Neural cell (in vitro differentiated cells): ENCODE results near the gene CIZ1. TPM values are rescaled to one million over a fixed set of nuclear protein-coding genes. Genes with fewer than 3 reads are reported as not detected.

Experiments
- H2AFZ ChIP-seq: fragments of 200-600, 300-800 bp; sonication (generic), shearing (Covaris generic); 2 replicates; pipeline ENCODE4 v1.6.0; 2014; ENCODE audit warnings: low read depth, mild to moderate bottlenecking, antibody characterized with exemption, low read length, moderate library complexity
- H3F3A ChIP-seq: fragments of 200-600 bp; shearing (Covaris generic); 2 replicates; pipeline ENCODE4 v1.6.1; 2016; ENCODE audit warnings: mild to moderate bottlenecking, moderate library complexity, mixed read lengths, antibody characterized with exemption, low read length; ENCODE audit not compliant: insufficient read depth, poor library complexity, severe bottlenecking
- H3K27ac ChIP-seq: fragments of 200-600, 300-800 bp; sonication (generic), shearing (Covaris generic); 2 replicates; pipeline ENCODE4 v1.5.1; 2014; ENCODE audit warnings: mild to moderate bottlenecking, low read length, moderate library complexity
- H3K27me3 ChIP-seq: fragments of 300-800, 200-600 bp; sonication (generic), shearing (Covaris generic); 2 replicates; pipeline ENCODE4 v1.6.0; 2014; ENCODE audit warnings: mild to moderate bottlenecking, low read depth, low read length, moderate library complexity; ENCODE audit not compliant: insufficient read depth
- H3K36me3 ChIP-seq: fragments of 300-800, 200-600 bp; sonication (generic), shearing (Covaris generic); 2 replicates; pipeline ENCODE4 v1.5.1; 2014; ENCODE audit warnings: mild to moderate bottlenecking, antibody characterized with exemption, low read length, moderate library complexity; ENCODE audit not compliant: insufficient read depth
- H3K4me2 ChIP-seq: fragments of 300-800, 200-600 bp; sonication (generic), shearing (Covaris generic); 2 replicates; pipeline ENCODE4 v1.6.0; 2014; ENCODE audit warnings: mild to moderate bottlenecking, low read length
- H3K4me3 ChIP-seq: fragments of 300-800, 200-600 bp; sonication (generic), shearing (Covaris generic); 2 replicates; pipeline ENCODE4 v1.5.1; 2014; ENCODE audit warnings: mild to moderate bottlenecking, low read length, moderate library complexity
- H3K79me2 ChIP-seq: fragments of 200-600 bp; shearing (Covaris generic); replicated peaks from 2 replicates; pipeline ENCODE4 v1.6.0; 2014; ENCODE audit warnings: mild to moderate bottlenecking, low read length, moderate library complexity; ENCODE audit not compliant: insufficient read depth
- H3K9ac ChIP-seq: fragments of 300-800, 200-600 bp; sonication (generic), shearing (Covaris generic); 2 replicates; pipeline ENCODE4 v1.6.1; 2016; ENCODE audit warnings: mild to moderate bottlenecking, low read length, mixed read lengths
- H3K9me2 ChIP-seq: fragments of 200-600 bp; shearing (Covaris generic); 2 replicates; pipeline ENCODE4 v1.6.1; 2016; ENCODE audit warnings: mild to moderate bottlenecking, low read length, mixed read lengths; ENCODE audit not compliant: insufficient read depth
- H3K9me3 ChIP-seq: fragments of 200-600, 300-800 bp; sonication (generic), shearing (Covaris generic); 2 replicates; pipeline ENCODE4 v1.6.1; 2016; ENCODE audit warnings: mild to moderate bottlenecking, mixed run types, low read length, moderate library complexity, mixed read lengths
- H4K20me1 ChIP-seq: fragments of 200-600 bp; shearing (Covaris generic); 2 replicates; pipeline ENCODE4 v1.6.1; 2016; ENCODE audit warnings: mild to moderate bottlenecking, mixed run types; ENCODE audit not compliant: insufficient read depth
- EP300 ChIP-seq: fragments of 450-650 bp; conservative IDR thresholded peaks from 2 replicates; pipeline ENCODE4 v1.6.1; 2014; ENCODE audit warnings: antibody characterized with exemption, mild to moderate bottlenecking, moderate library complexity; ENCODE audit not compliant: poor library complexity, severe bottlenecking
- EZH2 ChIP-seq: fragments of 200-600, 300-800 bp; shearing (Covaris generic), sonication (generic); IDR thresholded peaks from 2 replicates; pipeline ENCODE4 v1.6.1; 2014; ENCODE audit warnings: antibody characterized with exemption, low read length, borderline replicate concordance, mild to moderate bottlenecking; ENCODE audit not compliant: insufficient read depth, poor library complexity, severe bottlenecking
- MXI1 ChIP-seq: fragments of 450-650 bp; conservative IDR thresholded peaks from 2 replicates; pipeline ENCODE4 v1.6.1; 2014; ENCODE audit warnings: antibody characterized with exemption, mild to moderate bottlenecking; ENCODE audit not compliant: poor library complexity, severe bottlenecking
- POLR2AphosphoS5 ChIP-seq: IDR thresholded peaks from 2 replicates; pipeline ENCODE4 v1.6.1; 2012
- RAD21 ChIP-seq: fragments of 450-650 bp; conservative IDR thresholded peaks from 2 replicates; pipeline ENCODE4 v1.6.1; 2014; ENCODE audit warnings: antibody characterized with exemption, mild to moderate bottlenecking, moderate library complexity
- REST ChIP-seq: IDR thresholded peaks from 2 replicates; pipeline ENCODE4 v1.6.1; 2012; ENCODE audit warnings: borderline replicate concordance
- SMC3 ChIP-seq: fragments of 450-650 bp; conservative IDR thresholded peaks from 2 replicates; pipeline ENCODE4 v1.6.1; 2014; ENCODE audit warnings: antibody characterized with exemption, mild to moderate bottlenecking, moderate library complexity; ENCODE audit not compliant: poor library complexity
- TAF1 ChIP-seq: IDR thresholded peaks from 2 replicates; pipeline ENCODE4 v1.6.1; 2012; ENCODE audit warnings: low read depth
- polyA plus RNA-seq: library from polyadenylated mRNA; depleted of rRNA; stranded (reverse); fragments of >200 nt; gene quantifications from 2 replicates; pipeline ENCODE4 v1.2.3, GENCODE V29; 2014
- TF ChIP-seq, protein P1 (sequence below): fragments of 450-650 bp; IDR thresholded peaks from 2 replicates; pipeline ENCODE4 v1.5.1; 2014; ENCODE audit warnings: antibody characterized with exemption, mild to moderate bottlenecking, moderate library complexity; ENCODE audit not compliant: poor library complexity, severe bottlenecking

The CIZ1 gene
- polyA plus RNA-seq, 1 donor from 2014 or later: 25.6 TPM

- Histone ChIP-seq H3K4me3 (no peak overlapping the region), H3F3A (no peaks in the 10 kb centered on the region), H3K79me2 (no peaks in the 10 kb centered on the region), H4K20me1 (no peaks in the 10 kb centered on the region), H3K9me3 (no peaks in the 10 kb centered on the region), H2AFZ (no peak overlapping the region), H3K36me3 (peaks cover 11% of the 10 kb centered on the region), H3K27me3 (no peaks in the 10 kb centered on the region), H3K4me2 (no peak overlapping the region), H3K9ac (no peak overlapping the region), H3K27ac (no peak overlapping the region), H3K9me2 (no peaks in the 10 kb centered on the region)
- no peak for TF ChIP-seq RAD21
- no peak for TF ChIP-seq TAF1
- TF ChIP-seq MXI1: no peak
- no peak for TF ChIP-seq REST
Measured at GRCh38 chr9:128218518-128219389, 27.4 kb upstream of the CIZ1 start.

GRCh38 chr9:128218172-128218517 lies 26.8 kb upstream of the CIZ1 start:
- Histone ChIP-seq H3F3A (no peaks in the 10 kb centered on the region), H4K20me1 (no peaks in the 10 kb centered on the region), H2AFZ (no peak overlapping the region), H3K9me2 (no peaks in the 10 kb centered on the region), H3K9ac (no peak overlapping the region), H3K27me3 (no peaks in the 10 kb centered on the region), H3K4me2 (no peak overlapping the region), H3K79me2 (no peaks in the 10 kb centered on the region), H3K27ac (no peak overlapping the region), H3K4me3 (no peak overlapping the region), H3K9me3 (no peaks in the 10 kb centered on the region), H3K36me3 (peaks cover 11% of the 10 kb centered on the region)
- TF ChIP-seq REST: no peak
- TF ChIP-seq MXI1: no peak
- TF ChIP-seq POLR2AphosphoS5: no peak
- TF ChIP-seq SMC3: no peak
- TF ChIP-seq, protein P1, sequence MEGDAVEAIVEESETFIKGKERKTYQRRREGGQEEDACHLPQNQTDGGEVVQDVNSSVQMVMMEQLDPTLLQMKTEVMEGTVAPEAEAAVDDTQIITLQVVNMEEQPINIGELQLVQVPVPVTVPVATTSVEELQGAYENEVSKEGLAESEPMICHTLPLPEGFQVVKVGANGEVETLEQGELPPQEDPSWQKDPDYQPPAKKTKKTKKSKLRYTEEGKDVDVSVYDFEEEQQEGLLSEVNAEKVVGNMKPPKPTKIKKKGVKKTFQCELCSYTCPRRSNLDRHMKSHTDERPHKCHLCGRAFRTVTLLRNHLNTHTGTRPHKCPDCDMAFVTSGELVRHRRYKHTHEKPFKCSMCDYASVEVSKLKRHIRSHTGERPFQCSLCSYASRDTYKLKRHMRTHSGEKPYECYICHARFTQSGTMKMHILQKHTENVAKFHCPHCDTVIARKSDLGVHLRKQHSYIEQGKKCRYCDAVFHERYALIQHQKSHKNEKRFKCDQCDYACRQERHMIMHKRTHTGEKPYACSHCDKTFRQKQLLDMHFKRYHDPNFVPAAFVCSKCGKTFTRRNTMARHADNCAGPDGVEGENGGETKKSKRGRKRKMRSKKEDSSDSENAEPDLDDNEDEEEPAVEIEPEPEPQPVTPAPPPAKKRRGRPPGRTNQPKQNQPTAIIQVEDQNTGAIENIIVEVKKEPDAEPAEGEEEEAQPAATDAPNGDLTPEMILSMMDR: no peak
- TF ChIP-seq RAD21: no peak
- TF ChIP-seq TAF1: no peak
- TF ChIP-seq EZH2: no peak
- TF ChIP-seq EP300: no peak
